Esophagus muscularis mucosa (tissue), 3 donors: ENCODE measurements around the gene HMGN3.

ENCODE experiments used
- POLR2A ChIP-seq: fragments of 450-650 bp; IDR thresholded peaks from one replicate; pipeline ENCODE4 v1.6.1; 2017; ENCODE audit warnings: antibody characterized with exemption, moderate library complexity, mild to moderate bottlenecking, low read depth
- POLR2AphosphoS5 ChIP-seq, 2 donors: sonication (generic); formaldehyde crosslinking; IDR thresholded peaks; one replicate each; pipeline ENCODE4 v1.6.1; 2017; ENCODE audit warnings: antibody characterized with exemption in 2 of 2
- TF ChIP-seq, protein P1 (sequence below), 3 experiments: fragments of 200-600 bp in 2 of 3; fragments of 450-650 bp in 1 of 3; sonication (generic) in 2 of 3; IDR thresholded peaks; one replicate each; pipeline ENCODE4 v1.5.1; 2017 to 2019; ENCODE audit warnings: antibody characterized with exemption in 3 of 3, mild to moderate bottlenecking in 2 of 3, moderate library complexity in 1 of 3

DNA sequence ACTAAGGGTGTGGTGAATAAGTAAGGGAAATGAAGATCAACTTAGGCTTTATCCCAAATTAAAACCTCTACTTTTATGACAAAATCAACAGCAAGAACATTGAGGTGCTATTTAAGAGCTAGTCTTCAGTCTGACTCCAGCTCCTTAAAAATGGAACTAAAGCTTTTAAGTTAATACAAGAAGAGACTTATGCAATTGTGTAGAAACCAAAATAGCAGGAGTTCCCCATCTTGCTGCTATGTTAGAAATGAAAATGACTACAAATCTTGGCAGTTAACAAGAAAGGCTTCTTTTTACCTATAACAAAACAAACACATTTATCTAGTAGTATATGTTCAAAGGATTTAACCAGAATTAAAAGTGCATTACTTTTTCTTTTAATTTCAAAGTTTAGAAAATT is 25.7 kb downstream of the HMGN3 start:
- TF ChIP-seq, protein P1, sequence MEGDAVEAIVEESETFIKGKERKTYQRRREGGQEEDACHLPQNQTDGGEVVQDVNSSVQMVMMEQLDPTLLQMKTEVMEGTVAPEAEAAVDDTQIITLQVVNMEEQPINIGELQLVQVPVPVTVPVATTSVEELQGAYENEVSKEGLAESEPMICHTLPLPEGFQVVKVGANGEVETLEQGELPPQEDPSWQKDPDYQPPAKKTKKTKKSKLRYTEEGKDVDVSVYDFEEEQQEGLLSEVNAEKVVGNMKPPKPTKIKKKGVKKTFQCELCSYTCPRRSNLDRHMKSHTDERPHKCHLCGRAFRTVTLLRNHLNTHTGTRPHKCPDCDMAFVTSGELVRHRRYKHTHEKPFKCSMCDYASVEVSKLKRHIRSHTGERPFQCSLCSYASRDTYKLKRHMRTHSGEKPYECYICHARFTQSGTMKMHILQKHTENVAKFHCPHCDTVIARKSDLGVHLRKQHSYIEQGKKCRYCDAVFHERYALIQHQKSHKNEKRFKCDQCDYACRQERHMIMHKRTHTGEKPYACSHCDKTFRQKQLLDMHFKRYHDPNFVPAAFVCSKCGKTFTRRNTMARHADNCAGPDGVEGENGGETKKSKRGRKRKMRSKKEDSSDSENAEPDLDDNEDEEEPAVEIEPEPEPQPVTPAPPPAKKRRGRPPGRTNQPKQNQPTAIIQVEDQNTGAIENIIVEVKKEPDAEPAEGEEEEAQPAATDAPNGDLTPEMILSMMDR (IDR thresholded peaks at IDR 0.05) = no peak
- no peak for TF ChIP-seq POLR2A
- no peak for TF ChIP-seq POLR2AphosphoS5 (IDR thresholded peaks at IDR 0.05)
